HEK293 (cell line): ENCODE measurements around the gene SMPDL3A.

ENCODE experiments used
- CTCF ChIA-PET: fragments of 350-600 bp; formaldehyde crosslinking; extraction: SDS; loops from one replicate; lab custom pipeline; 2021; ENCODE audit warnings: antibody characterized with exemption; lab: Yijun Ruan, JAX
- POLR2A ChIA-PET: fragments of 300-600 bp; formaldehyde crosslinking; extraction: SDS; loops from one replicate; lab custom pipeline; 2020; ENCODE audit warnings: antibody characterized with exemption, inconsistent platforms; lab: Yijun Ruan, JAX
- H3K27ac ChIP-seq: fragments of 200-500 bp; sonication (Bioruptor generic); 2 replicates; pipeline ENCODE4 v1.5.1; 2014; ENCODE audit warnings: low read depth, low read length, control low read depth, inconsistent platforms; ENCODE audit errors: extremely low read depth
- H3K36me3 ChIP-seq, 2 experiments: fragments of 200-500 bp in 1 of 2; sonication (Bioruptor generic) in 1 of 2; 1 replicate in 1 of 2; 2 replicates in 1 of 2; pipeline ENCODE4 v1.5.1; 2014 to 2017; ENCODE audit warnings: inconsistent platforms in 2 of 2, low read length in 2 of 2; ENCODE audit not compliant: control insufficient read depth in 2 of 2, insufficient read depth in 1 of 2
- H3K4me1 ChIP-seq: fragments of 200-500 bp; sonication (Bioruptor generic); 2 replicates; pipeline ENCODE4 v1.5.1; 2014; ENCODE audit warnings: mild to moderate bottlenecking, low read length, inconsistent platforms; ENCODE audit not compliant: control insufficient read depth, insufficient read depth
- H3K4me3 ChIP-seq: 2 replicates; pipeline ENCODE4 v1.5.1; 2011; ENCODE audit warnings: low read depth, mild to moderate bottlenecking, control low read depth, low read length, moderate library complexity
- H3K9me3 ChIP-seq: fragments of 200-500 bp; sonication (Bioruptor generic); 2 replicates; pipeline ENCODE4 v1.5.1; 2014; ENCODE audit warnings: low read depth, low read length, inconsistent platforms; ENCODE audit not compliant: control insufficient read depth, insufficient read depth
- GLI4 ChIP-seq: fragments of 450-650 bp; formaldehyde crosslinking; IDR thresholded peaks from 2 replicates; pipeline ENCODE4 v1.5.1; 2016; ENCODE audit warnings: missing biosample characterization, missing genetic modification characterization
- HOXC10 ChIP-seq: sonication (generic); formaldehyde crosslinking; IDR thresholded peaks from 2 replicates; pipeline ENCODE4 v1.8.1; 2023; ENCODE audit warnings: mild to moderate bottlenecking, missing genetic modification reagents
- KLF8 ChIP-seq: fragments of 450-650 bp; formaldehyde crosslinking; IDR thresholded peaks from 2 replicates; pipeline ENCODE4 v1.5.1; 2016; ENCODE audit warnings: missing biosample characterization, missing genetic modification characterization
- MZF1 ChIP-seq: fragments of 450-650 bp; formaldehyde crosslinking; IDR thresholded peaks from 2 replicates; pipeline ENCODE4 v1.5.1; 2017; ENCODE audit warnings: missing biosample characterization, missing genetic modification characterization, borderline replicate concordance
- OVOL3 ChIP-seq: fragments of 450-650 bp; formaldehyde crosslinking; IDR thresholded peaks from 2 replicates; pipeline ENCODE4 v1.5.1; 2016; ENCODE audit warnings: missing biosample characterization, missing genetic modification characterization
- SCRT2 ChIP-seq: fragments of 450-650 bp; formaldehyde crosslinking; IDR thresholded peaks from 2 replicates; pipeline ENCODE4 v1.5.1; 2016; ENCODE audit warnings: missing biosample characterization, missing genetic modification characterization
- TCF7L2 ChIP-seq: IDR thresholded peaks from 2 replicates; pipeline ENCODE4 v1.6.1; 2011; ENCODE audit warnings: low read depth, mild to moderate bottlenecking, inconsistent platforms, low read length, moderate library complexity, borderline replicate concordance
- TRIM28 ChIP-seq: IDR thresholded peaks from 2 replicates; pipeline ENCODE4 v1.6.1; 2011; ENCODE audit warnings: low read length, control low read depth, borderline replicate concordance
- TSHZ1 ChIP-seq: fragments of 450-650 bp; formaldehyde crosslinking; IDR thresholded peaks from 2 replicates; pipeline ENCODE4 v1.5.1; 2016; ENCODE audit warnings: missing biosample characterization, missing genetic modification characterization, borderline replicate concordance
- ZNF112 ChIP-seq: fragments of 450-650 bp; formaldehyde crosslinking; IDR thresholded peaks from 2 replicates; pipeline ENCODE4 v1.5.0; 2017; ENCODE audit warnings: missing biosample characterization, missing genetic modification characterization
- ZNF202 ChIP-seq: fragments of 450-650 bp; formaldehyde crosslinking; IDR thresholded peaks from 2 replicates; pipeline ENCODE4 v1.5.1; 2016; ENCODE audit warnings: missing biosample characterization, missing genetic modification characterization, borderline replicate concordance
- ZNF211 ChIP-seq: fragments of 450-650 bp; formaldehyde crosslinking; IDR thresholded peaks from 2 replicates; pipeline ENCODE4 v1.5.1; 2016; ENCODE audit warnings: low read depth, missing biosample characterization, missing genetic modification characterization
- ZNF391 ChIP-seq: fragments of 450-650 bp; formaldehyde crosslinking; IDR thresholded peaks from 2 replicates; pipeline ENCODE4 v1.5.1; 2016; ENCODE audit warnings: low read depth, missing biosample characterization, missing genetic modification characterization, borderline replicate concordance
- ZNF398 ChIP-seq: fragments of 450-650 bp; formaldehyde crosslinking; IDR thresholded peaks from 2 replicates; pipeline ENCODE4 v1.5.1; 2017; ENCODE audit warnings: missing biosample characterization, missing genetic modification characterization
- ZNF518A ChIP-seq: fragments of 450-650 bp; formaldehyde crosslinking; conservative IDR thresholded peaks from 2 replicates; pipeline ENCODE4 v1.5.1; 2016; ENCODE audit warnings: low read depth, missing biosample characterization, missing genetic modification characterization
- ZNF549 ChIP-seq: fragments of 450-650 bp; IDR thresholded peaks from 2 replicates; pipeline ENCODE4 v1.5.1; 2018; ENCODE audit warnings: missing biosample characterization, missing genetic modification characterization, mild to moderate bottlenecking, inconsistent platforms, moderate library complexity
- ZNF571 ChIP-seq: fragments of 450-650 bp; formaldehyde crosslinking; IDR thresholded peaks from 2 replicates; pipeline ENCODE4 v1.5.0; 2017; ENCODE audit warnings: missing biosample characterization, missing genetic modification characterization
- ZNF792 ChIP-seq: fragments of 450-650 bp; formaldehyde crosslinking; IDR thresholded peaks from 2 replicates; pipeline ENCODE4 v1.5.1; 2016; ENCODE audit warnings: missing biosample characterization, missing genetic modification characterization
- TF ChIP-seq, protein P1 (sequence below): fragments of 450-650 bp; formaldehyde crosslinking; IDR thresholded peaks from 2 replicates; pipeline ENCODE4 v1.5.1; 2016; ENCODE audit warnings: missing biosample characterization, missing genetic modification characterization
- TF ChIP-seq, protein P2 (sequence below): fragments of 450-650 bp; formaldehyde crosslinking; optimal IDR thresholded peaks from 2 replicates; pipeline ENCODE3; 2016; ENCODE audit warnings: missing biosample characterization, mild to moderate bottlenecking, missing genetic modification characterization

Gene SMPDL3A

GRCh38 chr6:122797537-122797936 is 8.5 kb downstream of the SMPDL3A start:
- H3K4me3 ChIP-seq, result no peak overlapping the region
- TF ChIP-seq ZNF792 (tag by site-specific recombination) (no peak), SCRT2 (tag by site-specific recombination) (peak; percentile 58; the same call in 1 of the 2 replicates), GLI4 (tag by site-specific recombination) (no peak)
- POLR2A ChIA-PET, result no interaction called here
- no peaks in the 10 kb centered on the region for H3K9me3 ChIP-seq
- CTCF ChIA-PET, result interaction anchor here (0.7 to 5.1 kb wide), 5 partner anchors 8 to 267 kb away, joined by 3 to 21 read pairs (median 8); partner anchors contain the start of gene SMPDL3A
- H3K27ac ChIP-seq, result no peak overlapping the region
- H3K4me1 ChIP-seq, result peaks cover 3% of the 10 kb centered on the region; the same call in 1 of the 2 replicates
- peaks cover 0 to 4% of the 10 kb centered on the region in 2 experiments; a peak in 1 of 3 replicates for H3K36me3 ChIP-seq

DNA sequence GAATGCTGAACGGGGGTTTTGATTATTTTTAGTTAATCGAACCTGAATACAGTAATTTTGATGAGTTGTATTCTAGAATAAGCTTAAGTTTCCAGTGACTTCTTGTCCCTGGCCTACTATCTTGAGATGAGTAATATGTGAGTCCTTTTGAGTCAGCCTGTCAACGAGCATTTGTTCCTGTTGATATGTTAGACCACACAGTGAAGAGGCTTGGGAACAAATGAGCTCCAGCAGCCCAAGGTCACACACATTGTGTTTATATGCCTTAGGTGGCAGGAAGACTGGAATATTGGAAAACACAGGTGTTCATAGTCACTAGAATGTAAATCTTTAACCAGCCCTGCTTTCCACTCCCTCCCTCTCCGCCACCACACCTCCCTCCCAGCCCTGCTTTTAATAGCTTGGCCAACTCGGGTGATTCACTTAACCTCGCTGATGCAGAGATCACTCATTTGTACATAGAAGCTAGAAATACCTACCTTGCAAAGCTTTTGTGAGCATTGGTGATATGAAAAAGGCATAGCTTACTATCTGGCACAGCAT is 9.1 kb downstream of the SMPDL3A start:
- TF ChIP-seq ZNF518A (tag by site-specific recombination) (no peak), ZNF398 (tag by site-specific recombination) (no peak), HOXC10 (no peak), KLF8 (tag by site-specific recombination) (no peak), ZNF391 (tag by site-specific recombination) (no peak), TRIM28 (no peak), MZF1 (no peak), ZNF112 (tag by site-specific recombination) (no peak), ZNF571 (tag by site-specific recombination) (no peak), ZNF211 (tag by site-specific recombination) (no peak), ZNF549 (tag by site-specific recombination) (no peak), TSHZ1 (tag by site-specific recombination) (no peak), TCF7L2 (no peak), ZNF202 (no peak), OVOL3 (no peak)
- TF ChIP-seq, protein P1, sequence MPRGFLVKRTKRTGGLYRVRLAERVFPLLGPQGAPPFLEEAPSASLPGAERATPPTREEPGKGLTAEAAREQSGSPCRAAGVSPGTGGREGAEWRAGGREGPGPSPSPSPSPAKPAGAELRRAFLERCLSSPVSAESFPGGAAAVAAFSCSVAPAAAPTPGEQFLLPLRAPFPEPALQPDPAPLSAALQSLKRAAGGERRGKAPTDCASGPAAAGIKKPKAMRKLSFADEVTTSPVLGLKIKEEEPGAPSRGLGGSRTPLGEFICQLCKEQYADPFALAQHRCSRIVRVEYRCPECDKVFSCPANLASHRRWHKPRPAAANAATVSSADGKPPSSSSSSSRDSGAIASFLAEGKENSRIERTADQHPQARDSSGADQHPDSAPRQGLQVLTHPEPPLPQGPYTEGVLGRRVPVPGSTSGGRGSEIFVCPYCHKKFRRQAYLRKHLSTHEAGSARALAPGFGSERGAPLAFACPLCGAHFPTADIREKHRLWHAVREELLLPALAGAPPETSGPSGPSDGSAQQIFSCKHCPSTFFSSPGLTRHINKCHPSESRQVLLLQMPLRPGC (tag by site-specific recombination), result no peak
- TF ChIP-seq, protein P2, sequence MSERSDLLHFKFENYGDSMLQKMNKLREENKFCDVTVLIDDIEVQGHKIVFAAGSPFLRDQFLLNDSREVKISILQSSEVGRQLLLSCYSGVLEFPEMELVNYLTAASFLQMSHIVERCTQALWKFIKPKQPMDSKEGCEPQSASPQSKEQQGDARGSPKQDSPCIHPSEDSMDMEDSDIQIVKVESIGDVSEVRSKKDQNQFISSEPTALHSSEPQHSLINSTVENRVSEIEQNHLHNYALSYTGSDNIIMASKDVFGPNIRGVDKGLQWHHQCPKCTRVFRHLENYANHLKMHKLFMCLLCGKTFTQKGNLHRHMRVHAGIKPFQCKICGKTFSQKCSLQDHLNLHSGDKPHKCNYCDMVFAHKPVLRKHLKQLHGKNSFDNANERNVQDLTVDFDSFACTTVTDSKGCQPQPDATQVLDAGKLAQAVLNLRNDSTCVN (tag by site-specific recombination), result no peak
- H3K4me3 ChIP-seq, result no peak overlapping the region
- ChIA-PET POLR2A (no interaction called here), CTCF (interaction anchor here (0.6 to 2.4 kb wide), 5 partner anchors 9 to 1398 kb away, joined by 3 to 11 read pairs (median 4); partner anchors contain the start of gene SMPDL3A)
- H3K9me3 ChIP-seq, result no peaks in the 10 kb centered on the region
- H3K36me3 ChIP-seq, result peaks cover 0 to 4% of the 10 kb centered on the region in 2 experiments; a peak in 1 of 3 replicates
- no peak overlapping the region for H3K27ac ChIP-seq
- H3K4me1 ChIP-seq, result peaks cover 3% of the 10 kb centered on the region; the same call in 1 of the 2 replicates
